GM23248 (cell line): ENCODE measurements around the gene CAPN11.

Experiments
- EZH2 ChIP-seq: fragments of 200-600 bp; sonication (generic); IDR thresholded peaks from 2 replicates; pipeline ENCODE4 v1.6.1; 2018; ENCODE audit warnings: antibody characterized with exemption, mild to moderate bottlenecking; ENCODE audit not compliant: insufficient read depth, poor library complexity, severe bottlenecking
- EZH2phosphoT487 ChIP-seq: fragments of 200-600 bp; sonication (generic); IDR thresholded peaks from 2 replicates; pipeline ENCODE4 v1.6.1; 2018; ENCODE audit warnings: antibody characterized with exemption, moderate library complexity, mild to moderate bottlenecking, low read depth; ENCODE audit not compliant: insufficient read depth

- TF ChIP-seq EZH2phosphoT487 (no peak), EZH2 (no peak)
These were observed 25.4 kb upstream of the CAPN11 start for GRCh38 chr6:44133003-44133931.
